Lower leg skin (tissue), 3 donors: ENCODE measurements around the gene TMEM217.

ENCODE experiments used
- POLR2A ChIP-seq, 2 donors: fragments of 450-650 bp; IDR thresholded peaks; one replicate each; pipeline ENCODE4 v1.6.1; 2016 to 2017; ENCODE audit warnings: antibody characterized with exemption in 2 of 2, mild to moderate bottlenecking in 1 of 2, moderate library complexity in 1 of 2
- TF ChIP-seq, protein P1 (sequence below), 3 donors: fragments of 450-650 bp; IDR thresholded peaks; one replicate each; pipeline ENCODE4 v1.5.1; 2016; ENCODE audit warnings: antibody characterized with exemption in 3 of 3, mild to moderate bottlenecking in 3 of 3, moderate library complexity in 2 of 3

DNA sequence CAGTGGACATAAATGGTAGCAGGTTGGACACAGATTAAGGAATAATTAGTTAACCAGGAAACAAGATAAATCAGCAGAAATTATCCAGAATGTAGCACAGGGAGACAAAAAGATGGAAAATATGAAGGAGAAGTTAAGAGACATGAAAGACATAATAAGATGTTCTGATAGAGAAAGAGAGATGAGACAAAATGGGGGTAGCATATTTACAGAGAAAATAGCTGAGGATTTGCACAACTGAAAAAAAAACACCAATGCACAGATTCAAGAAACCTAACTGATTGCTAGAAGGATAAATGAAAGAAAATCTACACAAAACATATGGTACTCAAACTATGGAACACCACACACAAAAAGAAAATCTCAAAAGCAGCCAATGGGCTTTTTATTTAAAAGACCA is 35.0 kb downstream of the TMEM217 start:
- TF ChIP-seq POLR2A (IDR thresholded peaks at IDR 0.05), result no peak
- TF ChIP-seq, protein P1, sequence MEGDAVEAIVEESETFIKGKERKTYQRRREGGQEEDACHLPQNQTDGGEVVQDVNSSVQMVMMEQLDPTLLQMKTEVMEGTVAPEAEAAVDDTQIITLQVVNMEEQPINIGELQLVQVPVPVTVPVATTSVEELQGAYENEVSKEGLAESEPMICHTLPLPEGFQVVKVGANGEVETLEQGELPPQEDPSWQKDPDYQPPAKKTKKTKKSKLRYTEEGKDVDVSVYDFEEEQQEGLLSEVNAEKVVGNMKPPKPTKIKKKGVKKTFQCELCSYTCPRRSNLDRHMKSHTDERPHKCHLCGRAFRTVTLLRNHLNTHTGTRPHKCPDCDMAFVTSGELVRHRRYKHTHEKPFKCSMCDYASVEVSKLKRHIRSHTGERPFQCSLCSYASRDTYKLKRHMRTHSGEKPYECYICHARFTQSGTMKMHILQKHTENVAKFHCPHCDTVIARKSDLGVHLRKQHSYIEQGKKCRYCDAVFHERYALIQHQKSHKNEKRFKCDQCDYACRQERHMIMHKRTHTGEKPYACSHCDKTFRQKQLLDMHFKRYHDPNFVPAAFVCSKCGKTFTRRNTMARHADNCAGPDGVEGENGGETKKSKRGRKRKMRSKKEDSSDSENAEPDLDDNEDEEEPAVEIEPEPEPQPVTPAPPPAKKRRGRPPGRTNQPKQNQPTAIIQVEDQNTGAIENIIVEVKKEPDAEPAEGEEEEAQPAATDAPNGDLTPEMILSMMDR (IDR thresholded peaks at IDR 0.05), result no peak
